Measurements from ENCODE around the gene BMERB1.
A peak's percentile ranks its signal among the peaks of the same experiment; 100 is the strongest.
"Not testable (repeated sequence)": the region's sequence is repeated elsewhere in the genome, so short reads cannot be mapped to it uniquely, and the experiment has no call there.

The BMERB1 gene

DNA sequence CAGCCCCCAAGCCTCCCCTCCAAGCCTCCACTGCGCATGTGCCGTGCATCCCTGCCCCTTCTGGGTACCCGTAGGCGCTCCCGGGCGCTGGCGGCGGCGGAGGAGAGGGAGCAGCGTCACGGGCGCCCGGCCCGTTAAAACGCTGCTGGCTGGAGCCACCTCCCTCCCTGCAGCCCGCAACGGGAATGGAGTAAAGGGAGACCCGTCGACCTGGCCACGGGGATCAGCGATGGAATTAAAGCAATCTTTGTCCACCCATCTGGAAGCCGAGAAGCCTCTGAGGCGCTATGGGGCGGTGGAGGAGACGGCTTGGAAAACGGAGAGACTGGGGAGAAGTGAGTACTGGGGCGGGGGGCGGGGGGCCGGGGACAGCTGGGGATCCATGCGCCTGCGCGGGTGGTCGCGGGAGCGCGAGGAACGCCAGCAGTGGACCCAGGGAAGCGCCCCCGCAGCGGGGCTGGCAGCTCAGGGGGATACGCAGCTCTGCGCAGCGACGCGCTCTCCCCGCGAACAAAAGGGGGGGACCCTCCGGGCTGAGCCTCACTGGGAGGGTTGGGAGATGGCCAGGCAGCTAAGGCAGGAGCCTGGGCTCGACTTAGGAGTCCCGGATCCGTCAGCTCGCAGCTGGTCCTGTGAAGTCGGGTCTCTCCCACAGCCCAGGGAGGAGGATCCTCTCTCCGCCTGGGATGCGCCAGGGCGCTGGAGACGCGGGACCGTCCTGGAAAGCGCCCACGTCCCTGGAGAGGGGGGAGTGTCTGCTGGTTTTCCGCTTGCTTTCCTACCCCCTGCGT, at the start of gene BMERB1:
Gene BMERB1 (plus strand): TSS at position 164 of the 791 bp plus-strand sequence. CDS start 66 bp downstream, at position 230.
- DNase-seq (ENCODE audit: low read depth in 4 of 4, low spot score in 1 of 4) = peak; percentile 28 to 62 (median 49)

DNA sequence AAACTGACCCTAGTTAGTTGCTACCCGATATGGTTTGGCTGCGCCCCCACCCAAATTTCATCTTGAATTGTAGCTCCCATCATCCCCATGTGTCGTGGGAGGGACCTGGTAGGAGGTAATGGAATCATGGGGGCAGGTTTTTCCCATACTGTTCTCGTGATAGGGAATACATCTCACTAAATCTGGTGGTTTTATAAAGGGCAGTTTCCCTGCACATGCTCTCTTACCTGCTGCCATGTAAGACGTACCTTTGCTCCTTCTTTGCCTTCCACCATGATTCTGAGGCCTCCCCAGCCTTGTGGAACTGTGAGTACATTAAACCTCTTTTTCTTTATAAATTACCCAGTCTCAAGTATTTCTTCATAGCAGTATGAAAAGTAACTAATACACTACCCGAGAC, 46.3 kb upstream of the BMERB1 start:
- DNase-seq (ENCODE audit: low read depth in 4 of 4, low spot score in 1 of 4) = not testable (repeated sequence)

DNA sequence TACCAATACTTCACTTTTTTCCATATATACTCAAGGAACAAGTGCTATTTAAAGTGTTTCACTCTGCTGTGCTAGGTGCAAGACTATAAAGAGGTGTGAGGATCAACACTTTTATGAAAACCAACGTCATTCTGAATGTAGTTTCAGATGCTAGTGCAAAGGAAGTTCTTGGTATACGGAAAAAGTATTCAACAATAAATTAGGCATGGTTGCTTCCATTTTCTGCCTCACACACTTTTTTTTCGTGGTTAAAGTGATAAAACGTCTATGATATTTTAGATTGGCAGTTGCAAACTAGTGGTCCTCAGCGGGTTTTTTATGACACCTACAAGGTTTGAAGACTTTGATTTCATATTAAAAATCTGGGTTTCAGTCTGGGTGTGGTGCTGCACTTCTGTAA, 44.5 kb upstream of the BMERB1 start:
- DNase-seq (ENCODE audit: low read depth in 4 of 4, low spot score in 1 of 4) = not testable (repeated sequence)

- DNase-seq (ENCODE audit: low read depth in 4 of 4, low spot score in 1 of 4) = not testable (repeated sequence)
Measured at GRCh38 chr16:15393025-15393424, 41.4 kb upstream of the BMERB1 start.

- not testable (repeated sequence) for DNase-seq (ENCODE audit: low read depth in 4 of 4, low spot score in 1 of 4)
Measured at GRCh38 chr16:15395631-15396508, 38.5 kb upstream of the BMERB1 start, which contains the start of gene MPV17L. MPV17L (plus strand) TSS chr16:15395754; CDS start chr16:15395898, 144 bp downstream.

- DNase-seq (ENCODE audit: low read depth in 4 of 4, low spot score in 1 of 4) = not testable (repeated sequence)
Measured at GRCh38 chr16:15396509-15396829, 37.9 kb upstream of the BMERB1 start.

GRCh38 chr16:15396948-15397594, 37.3 kb upstream of the BMERB1 start:
- DNase-seq (ENCODE audit: low read depth in 4 of 4, low spot score in 1 of 4) = no peak

GRCh38 chr16:15398618-15399316, 35.6 kb upstream of the BMERB1 start:
- no peak for DNase-seq (ENCODE audit: low read depth in 4 of 4, low spot score in 1 of 4)

GRCh38 chr16:15399317-15399716, 35.1 kb upstream of the BMERB1 start:
- no peak for DNase-seq (ENCODE audit: low read depth in 4 of 4, low spot score in 1 of 4)

- DNase-seq (ENCODE audit: low read depth in 4 of 4, low spot score in 1 of 4) = not testable (repeated sequence)
Measured at GRCh38 chr16:15400314-15400713, 34.1 kb upstream of the BMERB1 start.

- DNase-seq (ENCODE audit: low read depth in 4 of 4, low spot score in 1 of 4) = no peak
Measured at GRCh38 chr16:15401972-15402371, 32.4 kb upstream of the BMERB1 start.

DNA sequence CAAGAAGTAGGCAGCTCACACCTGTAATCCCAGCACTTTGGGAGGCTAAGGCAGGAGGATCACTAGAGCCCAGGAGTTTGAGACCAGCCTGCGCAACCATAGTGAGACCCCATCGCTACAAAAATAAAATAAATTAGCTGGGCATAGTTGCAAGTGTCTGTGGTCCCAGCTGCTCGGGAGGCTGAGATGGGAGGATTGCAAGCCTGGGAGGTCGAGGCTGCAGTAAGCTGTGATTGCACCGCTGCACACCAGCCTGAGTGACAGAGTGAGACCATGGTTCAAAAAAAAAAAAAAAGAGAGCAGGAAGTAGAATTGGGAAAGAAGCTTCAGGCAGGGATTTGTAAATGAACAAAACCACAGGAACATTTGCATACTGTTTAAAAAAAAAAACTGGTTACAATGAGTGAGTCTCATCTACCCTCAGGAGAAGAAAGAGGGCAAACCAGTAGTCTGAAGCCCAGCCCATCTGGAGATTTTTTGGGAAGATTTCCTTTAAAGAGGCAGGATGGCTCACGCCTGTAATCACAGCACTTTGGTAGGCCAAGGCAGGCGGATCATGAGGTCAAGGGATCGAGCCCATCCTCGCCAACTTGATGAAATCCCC, 30.9 kb upstream of the BMERB1 start:
- DNase-seq (ENCODE audit: low read depth in 4 of 4, low spot score in 1 of 4) = no peak

DNA sequence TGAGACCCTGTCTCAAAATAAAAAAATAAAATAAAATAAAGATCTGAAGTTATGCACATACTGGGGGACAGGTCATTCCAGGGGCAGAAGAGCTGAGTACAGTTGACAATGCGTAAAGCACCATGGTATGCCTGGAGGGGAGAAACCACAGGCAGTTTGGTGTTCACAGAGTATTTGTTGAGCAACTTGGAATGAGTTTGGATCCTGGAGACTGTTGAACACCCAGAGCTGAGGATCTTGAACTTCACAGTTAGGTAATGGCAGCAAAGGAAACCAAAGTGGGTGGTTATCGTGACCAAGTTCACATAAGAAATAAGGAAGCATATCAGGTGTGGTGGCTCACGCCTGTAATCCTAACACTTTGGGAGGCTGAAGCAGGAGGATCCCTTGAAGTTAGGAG, 30.3 kb upstream of the BMERB1 start:
- DNase-seq (ENCODE audit: low read depth in 4 of 4, low spot score in 1 of 4) = not testable (repeated sequence)

GRCh38 chr16:15404792-15405191, 29.6 kb upstream of the BMERB1 start:
- DNase-seq (ENCODE audit: low read depth in 4 of 4, low spot score in 1 of 4) = no peak

- not testable (repeated sequence) for DNase-seq (ENCODE audit: low read depth in 4 of 4, low spot score in 1 of 4)
Measured at GRCh38 chr16:15407756-15408155, 26.6 kb upstream of the BMERB1 start.

DNA sequence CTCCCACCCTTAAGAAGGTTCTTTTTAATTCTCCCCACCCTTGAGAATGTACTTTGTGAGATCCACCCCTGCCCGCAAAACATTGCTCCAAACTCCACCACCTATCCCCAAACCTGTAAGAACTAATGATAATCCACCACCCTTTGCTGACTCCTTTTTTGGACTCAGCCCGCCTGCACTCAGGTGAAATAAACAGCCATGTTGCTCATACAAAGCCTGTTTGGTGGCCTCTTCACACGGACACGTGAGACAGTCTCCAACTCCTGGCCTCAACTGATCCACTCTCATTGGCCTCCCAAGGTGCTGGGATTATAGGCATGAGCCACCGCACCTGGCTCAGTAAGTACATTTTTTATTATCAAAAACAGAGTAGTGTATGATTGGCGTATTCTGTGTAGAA, 24.9 kb upstream of the BMERB1 start:
- not testable (repeated sequence) for DNase-seq (ENCODE audit: low read depth in 4 of 4, low spot score in 1 of 4)

DNA sequence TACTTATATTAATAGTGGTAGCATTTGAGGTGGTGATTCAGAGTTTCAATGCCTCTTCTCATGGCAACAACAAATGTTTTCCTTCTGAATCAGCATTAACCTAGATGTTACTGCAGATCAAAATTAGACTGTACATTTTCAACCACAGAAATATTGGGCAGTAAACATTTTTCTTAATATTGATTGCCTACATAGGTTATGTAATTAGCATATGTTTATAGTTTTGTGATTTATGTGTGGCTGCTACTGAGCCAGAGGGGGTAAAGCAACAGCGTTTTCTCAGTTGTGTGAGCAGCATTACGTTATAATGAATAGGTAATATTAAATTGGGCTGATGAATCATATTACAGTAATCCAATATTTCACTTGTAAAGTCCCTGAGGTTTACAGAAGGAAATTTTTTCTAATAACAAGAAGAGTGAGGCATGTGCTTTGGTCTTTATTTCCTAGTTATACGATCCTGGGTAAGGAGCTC, 18.8 kb upstream of the BMERB1 start:
- no peak for DNase-seq (ENCODE audit: low read depth in 4 of 4, low spot score in 1 of 4)

DNA sequence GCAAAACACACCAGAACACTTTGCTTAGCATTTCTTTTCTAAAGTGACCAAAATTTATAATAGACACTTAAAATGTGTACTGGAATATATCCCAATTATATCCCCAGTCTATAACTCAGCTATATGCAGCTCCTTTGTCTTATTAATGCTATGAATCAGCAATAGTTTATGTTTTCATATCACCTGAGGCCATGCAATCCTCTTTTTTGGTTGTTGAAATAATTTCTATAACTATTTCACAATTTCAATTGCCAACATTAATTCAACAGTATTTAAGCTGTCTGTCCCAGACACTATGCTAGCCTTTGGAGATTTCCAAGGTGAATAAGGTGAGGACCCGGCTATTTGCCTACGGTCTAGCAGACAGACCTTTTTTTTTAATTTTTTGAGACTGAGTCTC, 17.2 kb upstream of the BMERB1 start:
- no peak for DNase-seq (ENCODE audit: low read depth in 4 of 4, low spot score in 1 of 4)

DNA sequence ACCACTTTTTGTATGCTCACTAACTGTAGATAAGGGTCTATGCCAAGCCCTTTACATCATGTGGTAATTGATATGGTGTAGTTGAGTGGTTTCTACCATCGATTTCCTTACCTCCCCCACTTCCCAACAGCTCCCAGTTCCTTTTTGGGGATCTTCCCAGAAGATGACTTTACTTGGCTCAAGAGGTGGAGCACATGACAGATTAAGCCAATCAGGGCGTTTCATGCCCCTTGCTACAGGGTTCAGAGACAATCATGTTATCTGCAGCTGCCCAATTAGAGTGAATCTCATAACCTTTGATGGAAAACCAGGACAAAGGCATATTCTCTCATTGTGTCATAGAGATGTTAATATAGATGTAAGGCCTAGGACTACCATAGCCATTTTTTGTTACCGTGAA, 16.2 kb upstream of the BMERB1 start:
- no peak for DNase-seq (ENCODE audit: low read depth in 4 of 4, low spot score in 1 of 4)

GRCh38 chr16:15421696-15422095, 12.7 kb upstream of the BMERB1 start:
- DNase-seq (ENCODE audit: low read depth in 4 of 4, low spot score in 1 of 4) = not testable (repeated sequence)

Measured in stimulated activated CD4-positive, alpha-beta T cell treated with anti-CD3 and anti-CD28 coated beads, Interleukin-1b, Interleukin-23, amount 100 ng/mL, for 24 hours (primary cell).